Breast epithelium (tissue), 3 donors: ENCODE data around the gene SIK3.

Source experiments
- POLR2A ChIP-seq: fragments of 450-650 bp; IDR thresholded peaks from one replicate; pipeline ENCODE4 v1.6.1; 2016; ENCODE audit warnings: antibody characterized with exemption, mild to moderate bottlenecking, moderate library complexity
- TF ChIP-seq, protein P1 (sequence below), 3 donors: fragments of 450-650 bp; IDR thresholded peaks; one replicate each; pipeline ENCODE4 v1.5.1; 2016 to 2017; ENCODE audit warnings: antibody characterized with exemption in 3 of 3, mild to moderate bottlenecking in 3 of 3, moderate library complexity in 3 of 3

DNA sequence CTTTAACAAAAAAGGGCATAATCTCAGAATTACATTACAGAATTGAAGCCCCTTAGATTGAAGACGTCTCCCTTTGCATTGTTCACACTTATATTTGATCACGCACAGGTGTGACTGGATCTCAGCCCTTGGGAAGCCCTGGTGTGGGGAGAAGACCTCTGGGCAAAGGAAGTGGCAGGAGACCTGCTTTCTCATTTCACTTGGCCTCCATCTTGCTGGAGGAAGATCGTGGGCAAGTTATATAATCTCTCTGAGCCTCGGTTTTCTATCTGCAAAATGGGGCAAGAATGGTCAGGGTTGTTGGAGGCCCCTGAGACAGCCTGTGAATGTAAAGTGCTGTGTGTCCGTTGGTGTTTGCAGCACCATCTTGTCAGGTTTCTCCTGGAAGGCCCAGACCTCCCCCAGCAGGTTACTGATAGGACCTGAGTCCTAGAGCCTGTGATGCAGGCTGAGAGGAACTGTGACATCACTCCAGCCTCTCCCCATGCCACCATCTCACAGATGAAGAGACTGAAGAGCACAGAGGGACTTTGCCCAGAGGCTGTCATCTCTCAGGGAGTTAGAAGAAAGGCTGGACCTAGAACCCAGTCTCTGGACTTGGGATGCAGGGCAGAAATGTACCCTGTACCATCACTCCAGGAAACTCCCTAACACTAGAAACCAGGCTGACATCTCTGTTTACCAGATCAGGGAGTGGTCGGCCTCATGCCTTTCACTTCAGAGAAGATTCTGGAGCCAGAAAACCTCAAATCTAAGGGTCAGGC is 259.7 kb downstream of the SIK3 start:
- TF ChIP-seq, protein P1, sequence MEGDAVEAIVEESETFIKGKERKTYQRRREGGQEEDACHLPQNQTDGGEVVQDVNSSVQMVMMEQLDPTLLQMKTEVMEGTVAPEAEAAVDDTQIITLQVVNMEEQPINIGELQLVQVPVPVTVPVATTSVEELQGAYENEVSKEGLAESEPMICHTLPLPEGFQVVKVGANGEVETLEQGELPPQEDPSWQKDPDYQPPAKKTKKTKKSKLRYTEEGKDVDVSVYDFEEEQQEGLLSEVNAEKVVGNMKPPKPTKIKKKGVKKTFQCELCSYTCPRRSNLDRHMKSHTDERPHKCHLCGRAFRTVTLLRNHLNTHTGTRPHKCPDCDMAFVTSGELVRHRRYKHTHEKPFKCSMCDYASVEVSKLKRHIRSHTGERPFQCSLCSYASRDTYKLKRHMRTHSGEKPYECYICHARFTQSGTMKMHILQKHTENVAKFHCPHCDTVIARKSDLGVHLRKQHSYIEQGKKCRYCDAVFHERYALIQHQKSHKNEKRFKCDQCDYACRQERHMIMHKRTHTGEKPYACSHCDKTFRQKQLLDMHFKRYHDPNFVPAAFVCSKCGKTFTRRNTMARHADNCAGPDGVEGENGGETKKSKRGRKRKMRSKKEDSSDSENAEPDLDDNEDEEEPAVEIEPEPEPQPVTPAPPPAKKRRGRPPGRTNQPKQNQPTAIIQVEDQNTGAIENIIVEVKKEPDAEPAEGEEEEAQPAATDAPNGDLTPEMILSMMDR (IDR thresholded peaks at IDR 0.05), result no peak
- TF ChIP-seq POLR2A, result no peak
